DOHH2 (cell line): Measurements from ENCODE around the gene GNG4.

ENCODE experiments used
- EZH2phosphoT487 ChIP-seq: fragments of 200-600 bp; sonication (generic); IDR thresholded peaks from 2 replicates; pipeline ENCODE4 v1.6.1; 2017; ENCODE audit warnings: borderline replicate concordance, mild to moderate bottlenecking, antibody characterized with exemption, low read length, moderate library complexity, mixed read lengths
- TF ChIP-seq, protein P1 (sequence below): fragments of 200-600 bp; sonication (generic); IDR thresholded peaks from one replicate; pipeline ENCODE4 v1.5.1; 2014; ENCODE audit warnings: antibody characterized with exemption, mild to moderate bottlenecking, low read depth, low read length; ENCODE audit not compliant: poor library complexity, severe bottlenecking

- TF ChIP-seq, protein P1, sequence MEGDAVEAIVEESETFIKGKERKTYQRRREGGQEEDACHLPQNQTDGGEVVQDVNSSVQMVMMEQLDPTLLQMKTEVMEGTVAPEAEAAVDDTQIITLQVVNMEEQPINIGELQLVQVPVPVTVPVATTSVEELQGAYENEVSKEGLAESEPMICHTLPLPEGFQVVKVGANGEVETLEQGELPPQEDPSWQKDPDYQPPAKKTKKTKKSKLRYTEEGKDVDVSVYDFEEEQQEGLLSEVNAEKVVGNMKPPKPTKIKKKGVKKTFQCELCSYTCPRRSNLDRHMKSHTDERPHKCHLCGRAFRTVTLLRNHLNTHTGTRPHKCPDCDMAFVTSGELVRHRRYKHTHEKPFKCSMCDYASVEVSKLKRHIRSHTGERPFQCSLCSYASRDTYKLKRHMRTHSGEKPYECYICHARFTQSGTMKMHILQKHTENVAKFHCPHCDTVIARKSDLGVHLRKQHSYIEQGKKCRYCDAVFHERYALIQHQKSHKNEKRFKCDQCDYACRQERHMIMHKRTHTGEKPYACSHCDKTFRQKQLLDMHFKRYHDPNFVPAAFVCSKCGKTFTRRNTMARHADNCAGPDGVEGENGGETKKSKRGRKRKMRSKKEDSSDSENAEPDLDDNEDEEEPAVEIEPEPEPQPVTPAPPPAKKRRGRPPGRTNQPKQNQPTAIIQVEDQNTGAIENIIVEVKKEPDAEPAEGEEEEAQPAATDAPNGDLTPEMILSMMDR, result no peak
- no peak for TF ChIP-seq EZH2phosphoT487
These were observed 21.1 kb downstream of the GNG4 start for GRCh38 chr1:235628316-235629005.
